Pons (tissue), 1 donor: Measurements from ENCODE around the gene HIP1R.
"Not testable (repeated sequence)": the region's sequence is repeated elsewhere in the genome, so short reads cannot be mapped to it uniquely, and the experiment has no call there.

ENCODE experiments used
- DNase-seq: peaks from one replicate; pipeline ENCODE4 v3.0.0-alpha.2; 2016; ENCODE audit warnings: low spot score

The HIP1R gene

GRCh38 chr12:122834921-122835749 lies at the start of gene HIP1R:
Gene HIP1R, plus strand, starts transcription at chr12:122835457. Its CDS starts 94 bp downstream, at chr12:122835551.
- no peak for DNase-seq

GRCh38 chr12:122785503-122785902 lies 49.8 kb upstream of the HIP1R start:
- DNase-seq = no peak

- DNase-seq = no peak
Observed at GRCh38 chr12:122788387-122788786, 46.9 kb upstream of the HIP1R start.

GRCh38 chr12:122789637-122790036 lies 45.6 kb upstream of the HIP1R start:
- DNase-seq = no peak

- DNase-seq = no peak
Observed at GRCh38 chr12:122790393-122791075, 44.7 kb upstream of the HIP1R start.

GRCh38 chr12:122793685-122794106 lies 41.6 kb upstream of the HIP1R start:
- DNase-seq = peak; percentile 71

- DNase-seq = no peak
Observed at GRCh38 chr12:122795807-122796206, 39.5 kb upstream of the HIP1R start.

- DNase-seq = no peak
Observed at GRCh38 chr12:122799641-122800243, 35.5 kb upstream of the HIP1R start.

GRCh38 chr12:122803937-122804336 lies 31.3 kb upstream of the HIP1R start:
- no peak for DNase-seq

GRCh38 chr12:122804957-122805356 lies 30.3 kb upstream of the HIP1R start:
- DNase-seq = not testable (repeated sequence)

- DNase-seq = no peak
Observed at GRCh38 chr12:122807651-122808050, 27.6 kb upstream of the HIP1R start.

GRCh38 chr12:122811777-122812176 lies 23.5 kb upstream of the HIP1R start:
- no peak for DNase-seq

- no peak for DNase-seq
Observed at GRCh38 chr12:122813310-122813713, 21.9 kb upstream of the HIP1R start.

- DNase-seq = no peak
Observed at GRCh38 chr12:122819209-122819785, 16.0 kb upstream of the HIP1R start.

- no peak for DNase-seq
Observed at GRCh38 chr12:122820138-122820537, 15.1 kb upstream of the HIP1R start.

- DNase-seq = no peak
Observed at GRCh38 chr12:122820838-122821271, 14.4 kb upstream of the HIP1R start.

- DNase-seq = no peak
Observed at GRCh38 chr12:122823429-122823828, 11.8 kb upstream of the HIP1R start.

GRCh38 chr12:122825773-122826724 lies 9.2 kb upstream of the HIP1R start:
- DNase-seq = peak; percentile 37

GRCh38 chr12:122827258-122827657 lies 8.0 kb upstream of the HIP1R start:
- DNase-seq = peak; percentile 60

- DNase-seq = no peak
Observed at GRCh38 chr12:122830517-122831214, 4.6 kb upstream of the HIP1R start.
